H9 (cell line): ENCODE results near the gene BAX. TPM values are rescaled to one million over a fixed set of nuclear protein-coding genes. Genes with fewer than 3 reads are reported as not detected.

Experiments
- DNase-seq: peaks from one replicate; pipeline ENCODE4 v3.0.0-alpha.2; 2017
- H2AFZ ChIP-seq: one replicate; pipeline ENCODE4 v1.6.1; 2013; ENCODE audit warnings: mild to moderate bottlenecking, low read length, control low read depth, moderate library complexity
- H2AK5ac ChIP-seq: 2 replicates; pipeline ENCODE4 v1.6.1; 2013; ENCODE audit warnings: low read length, control low read depth, mixed read lengths; ENCODE audit not compliant: insufficient read length
- H2BK120ac ChIP-seq: one replicate; pipeline ENCODE4 v1.6.1; 2013; ENCODE audit warnings: low read depth, mild to moderate bottlenecking, low read length, control low read depth, inconsistent platforms; ENCODE audit not compliant: poor library complexity, severe bottlenecking
- H2BK12ac ChIP-seq: 2 replicates; pipeline ENCODE4 v1.6.1; 2013; ENCODE audit warnings: low read length, control low read depth, mixed read lengths, low read depth; ENCODE audit not compliant: insufficient read length
- H2BK15ac ChIP-seq: 2 replicates; pipeline ENCODE4 v1.6.1; 2013; ENCODE audit warnings: low read depth, low read length, control low read depth
- H2BK20ac ChIP-seq: one replicate; pipeline ENCODE4 v1.6.1; 2013; ENCODE audit warnings: low read depth, mild to moderate bottlenecking, low read length, control low read depth, inconsistent platforms; ENCODE audit not compliant: poor library complexity, severe bottlenecking
- H2BK5ac ChIP-seq: 2 replicates; pipeline ENCODE4 v1.6.1; 2013; ENCODE audit warnings: low read length, control low read depth, mixed read lengths; ENCODE audit not compliant: insufficient read length
- H3K14ac ChIP-seq: 2 replicates; pipeline ENCODE4 v1.6.1; 2013; ENCODE audit warnings: low read length, control low read depth; ENCODE audit not compliant: insufficient read depth
- H3K18ac ChIP-seq: 2 replicates; pipeline ENCODE4 v1.6.1; 2013; ENCODE audit warnings: low read depth, mild to moderate bottlenecking, mixed read lengths, low read length, control low read depth; ENCODE audit not compliant: insufficient read length
- H3K23ac ChIP-seq: 2 replicates; pipeline ENCODE4 v1.6.1; 2013; ENCODE audit warnings: low read length, control low read depth, mixed read lengths, low read depth; ENCODE audit not compliant: insufficient read length
- H3K23me2 ChIP-seq: 2 replicates; pipeline ENCODE4 v1.6.1; 2013; ENCODE audit warnings: low read depth, mild to moderate bottlenecking, mixed read lengths, low read length, control low read depth; ENCODE audit not compliant: insufficient read length, poor library complexity, severe bottlenecking
- H3K27ac ChIP-seq: 2 replicates; pipeline ENCODE4 v1.5.1; 2013; ENCODE audit warnings: low read length, control low read depth, mixed read lengths, low read depth; ENCODE audit not compliant: insufficient read length
- H3K27me3 ChIP-seq: 2 replicates; pipeline ENCODE4 v1.6.1; 2013; ENCODE audit warnings: low read length, control low read depth, inconsistent platforms; ENCODE audit not compliant: insufficient read depth
- H3K4ac ChIP-seq: 2 replicates; pipeline ENCODE4 v1.6.1; 2013; ENCODE audit warnings: low read depth, mild to moderate bottlenecking, control low read depth, inconsistent platforms, low read length, moderate library complexity
- H3K4me1 ChIP-seq: 2 replicates; pipeline ENCODE4 v1.6.1; 2013; ENCODE audit warnings: low read length, control low read depth, inconsistent platforms; ENCODE audit not compliant: insufficient read depth
- H3K4me2 ChIP-seq: 2 replicates; pipeline ENCODE4 v1.6.1; 2013; ENCODE audit warnings: low read length, control low read depth, mixed read lengths; ENCODE audit not compliant: insufficient read length, insufficient read depth
- H3K56ac ChIP-seq: 2 replicates; pipeline ENCODE4 v1.6.1; 2013; ENCODE audit warnings: low read depth, mild to moderate bottlenecking, mixed read lengths, low read length, control low read depth; ENCODE audit not compliant: insufficient read length
- H3K79me1 ChIP-seq: 2 replicates; pipeline ENCODE4 v1.6.1; 2013; ENCODE audit warnings: low read depth, mild to moderate bottlenecking, moderate library complexity, low read length, control low read depth, inconsistent platforms; ENCODE audit not compliant: insufficient read depth, poor library complexity, severe bottlenecking
- H3K79me2 ChIP-seq: 2 replicates; pipeline ENCODE4 v1.6.1; 2013; ENCODE audit warnings: low read length, control low read depth, inconsistent platforms; ENCODE audit not compliant: insufficient read depth
- H3K9ac ChIP-seq: 2 replicates; pipeline ENCODE4 v1.6.1; 2013; ENCODE audit warnings: low read length, control low read depth, mixed read lengths; ENCODE audit not compliant: insufficient read length; ENCODE audit errors: extremely low read depth
- H3K9me3 ChIP-seq: one replicate; pipeline ENCODE4 v1.6.1; 2013; ENCODE audit warnings: low read depth, low read length, inconsistent platforms; ENCODE audit not compliant: control insufficient read depth
- H3T11ph ChIP-seq: one replicate; pipeline ENCODE4 v1.6.1; 2013; ENCODE audit warnings: mild to moderate bottlenecking, low read length, control low read depth, inconsistent platforms
- H4K20me1 ChIP-seq: one replicate; pipeline ENCODE4 v1.6.1; 2013; ENCODE audit not compliant: control insufficient read depth, insufficient read length, insufficient read depth
- H4K5ac ChIP-seq: 2 replicates; pipeline ENCODE4 v1.6.1; 2013; ENCODE audit warnings: low read depth, mild to moderate bottlenecking, mixed read lengths, low read length, control low read depth; ENCODE audit not compliant: insufficient read length
- H4K8ac ChIP-seq: replicated peaks from 2 replicates; pipeline ENCODE4 v1.6.1; 2013; ENCODE audit warnings: low read length, control low read depth, mixed read lengths, low read depth; ENCODE audit not compliant: insufficient read length
- H4K91ac ChIP-seq: 2 replicates; pipeline ENCODE4 v1.6.1; 2013; ENCODE audit warnings: low read depth, mild to moderate bottlenecking, moderate library complexity, mixed read lengths, low read length, control low read depth; ENCODE audit not compliant: insufficient read length
- H3K27ac Mint-ChIP-seq, 3 experiments: 2 replicates in 2 of 3; 3 replicates in 1 of 3; pipeline ENCODE4 v1.8.0; 2020 to 2021; ENCODE audit warnings: mixed read lengths in 3 of 3, mild to moderate bottlenecking in 1 of 3, moderate library complexity in 1 of 3
- H3K27me3 Mint-ChIP-seq: 2 replicates; pipeline ENCODE4 v1.8.0; 2021; ENCODE audit warnings: low read depth, mild to moderate bottlenecking, moderate library complexity, mixed read lengths
- H3K36me3 Mint-ChIP-seq, 3 experiments: 2 replicates in 2 of 3; 3 replicates in 1 of 3; pipeline ENCODE4 v1.8.0; 2020 to 2021; ENCODE audit warnings: low read depth in 3 of 3, mixed read lengths in 3 of 3; ENCODE audit not compliant: insufficient read depth in 1 of 3
- H3K4me1 Mint-ChIP-seq, 2 experiments: 2 replicates each; pipeline ENCODE4 v1.8.0; 2020; ENCODE audit warnings: mixed read lengths in 2 of 2
- H3K4me3 Mint-ChIP-seq, 2 experiments: 2 replicates in 1 of 2; 3 replicates in 1 of 2; pipeline ENCODE4 v1.8.0; 2020 to 2021; ENCODE audit warnings: mild to moderate bottlenecking in 2 of 2, mixed read lengths in 2 of 2, moderate library complexity in 1 of 2
- H3K9me3 Mint-ChIP-seq, 2 experiments: 2 replicates in 1 of 2; 3 replicates in 1 of 2; pipeline ENCODE4 v1.8.0; 2020; ENCODE audit warnings: mild to moderate bottlenecking in 2 of 2, mixed read lengths in 2 of 2, moderate library complexity in 1 of 2
- WGBS: extraction: QIAGEN DNeasy Blood & Tissue Kit; methylation state at CpG from one replicate; pipeline ENCODE4 v1.1.7; 2013; ENCODE audit warnings: missing lambda C conversion rate, low lambda C conversion rate, mixed read lengths; ENCODE audit not compliant: insufficient read length; ENCODE audit errors: extremely low coverage; 5-methylcytosine and 5-hydroxymethylcytosine counted together
- total RNA-seq: library from RNA; stranded (reverse); gene quantifications from 2 replicates; pipeline ENCODE4 v1.2.1, GENCODE V29; 2021
- TF ChIP-seq, protein P1 (sequence below): fragments of 200-600 bp; sonication (generic); conservative IDR thresholded peaks from 3 replicates; pipeline ENCODE4 v1.8.0; 2021; ENCODE audit warnings: antibody characterized with exemption, mild to moderate bottlenecking

Gene BAX
- total RNA-seq, 1 experiment from 2014 or later: 310 TPM

- H3K56ac ChIP-seq: no peak overlapping the region
- H3K4me3 Mint-ChIP-seq: no peak overlapping the region
- no peak overlapping the region for H4K8ac ChIP-seq
- no peak overlapping the region for H4K91ac ChIP-seq
- no peak overlapping the region for H3K18ac ChIP-seq
- H2BK5ac ChIP-seq: no peak overlapping the region
- no peak overlapping the region for H2AFZ ChIP-seq
- H3K27me3 Mint-ChIP-seq: peaks cover 21% of the 10 kb centered on the region
- DNase-seq: no peak
- H4K5ac ChIP-seq: no peak overlapping the region
- H3K27me3 ChIP-seq: no peaks in the 10 kb centered on the region
- H2BK15ac ChIP-seq: no peak overlapping the region
- TF ChIP-seq, protein P1, sequence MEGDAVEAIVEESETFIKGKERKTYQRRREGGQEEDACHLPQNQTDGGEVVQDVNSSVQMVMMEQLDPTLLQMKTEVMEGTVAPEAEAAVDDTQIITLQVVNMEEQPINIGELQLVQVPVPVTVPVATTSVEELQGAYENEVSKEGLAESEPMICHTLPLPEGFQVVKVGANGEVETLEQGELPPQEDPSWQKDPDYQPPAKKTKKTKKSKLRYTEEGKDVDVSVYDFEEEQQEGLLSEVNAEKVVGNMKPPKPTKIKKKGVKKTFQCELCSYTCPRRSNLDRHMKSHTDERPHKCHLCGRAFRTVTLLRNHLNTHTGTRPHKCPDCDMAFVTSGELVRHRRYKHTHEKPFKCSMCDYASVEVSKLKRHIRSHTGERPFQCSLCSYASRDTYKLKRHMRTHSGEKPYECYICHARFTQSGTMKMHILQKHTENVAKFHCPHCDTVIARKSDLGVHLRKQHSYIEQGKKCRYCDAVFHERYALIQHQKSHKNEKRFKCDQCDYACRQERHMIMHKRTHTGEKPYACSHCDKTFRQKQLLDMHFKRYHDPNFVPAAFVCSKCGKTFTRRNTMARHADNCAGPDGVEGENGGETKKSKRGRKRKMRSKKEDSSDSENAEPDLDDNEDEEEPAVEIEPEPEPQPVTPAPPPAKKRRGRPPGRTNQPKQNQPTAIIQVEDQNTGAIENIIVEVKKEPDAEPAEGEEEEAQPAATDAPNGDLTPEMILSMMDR: no peak
- H3K14ac ChIP-seq: no peak overlapping the region
- H3K9me3 Mint-ChIP-seq: no peaks in the 10 kb centered on the region
- H3K23me2 ChIP-seq: peaks cover 4% of the 10 kb centered on the region
- H3K79me1 ChIP-seq: no peaks in the 10 kb centered on the region
- no peak overlapping the region for H2BK20ac ChIP-seq
- no peaks in the 10 kb centered on the region for H3K79me2 ChIP-seq
- no peaks in the 10 kb centered on the region for H4K20me1 ChIP-seq
- no peak overlapping the region for H3K27ac ChIP-seq
- H3K9ac ChIP-seq: no peak overlapping the region
- no peak overlapping the region for H3T11ph ChIP-seq
- no CpG with 5 or more reads among the region's 15 CpGs for WGBS
- H3K4ac ChIP-seq: no peak overlapping the region
- no peak overlapping the region for H2AK5ac ChIP-seq
- no peaks in the 10 kb centered on the region for H3K9me3 ChIP-seq
- peaks cover 6 to 7% of the 10 kb centered on the region in 2 experiments for H3K4me1 Mint-ChIP-seq
- H3K36me3 Mint-ChIP-seq: peaks cover 0 to 6% (median 2%) of the 10 kb centered on the region in 3 experiments; a peak in 3 of 7 replicates
- H3K4me1 ChIP-seq: no peaks in the 10 kb centered on the region
- H2BK120ac ChIP-seq: no peak overlapping the region
- no peak overlapping the region for H3K23ac ChIP-seq
- no peak overlapping the region for H3K27ac Mint-ChIP-seq
- H2BK12ac ChIP-seq: no peak overlapping the region
- H3K4me2 ChIP-seq: no peak overlapping the region
Observed at GRCh38 chr19:48928164-48929025, 26.3 kb upstream of the BAX start.
